ENCODE results near the gene TECR.
A peak's percentile ranks its signal among the peaks of the same experiment; 100 is the strongest.
"Not testable (repeated sequence)": the region's sequence is repeated elsewhere in the genome, so short reads cannot be mapped to it uniquely, and the experiment has no call there.

TECR gene

DNA sequence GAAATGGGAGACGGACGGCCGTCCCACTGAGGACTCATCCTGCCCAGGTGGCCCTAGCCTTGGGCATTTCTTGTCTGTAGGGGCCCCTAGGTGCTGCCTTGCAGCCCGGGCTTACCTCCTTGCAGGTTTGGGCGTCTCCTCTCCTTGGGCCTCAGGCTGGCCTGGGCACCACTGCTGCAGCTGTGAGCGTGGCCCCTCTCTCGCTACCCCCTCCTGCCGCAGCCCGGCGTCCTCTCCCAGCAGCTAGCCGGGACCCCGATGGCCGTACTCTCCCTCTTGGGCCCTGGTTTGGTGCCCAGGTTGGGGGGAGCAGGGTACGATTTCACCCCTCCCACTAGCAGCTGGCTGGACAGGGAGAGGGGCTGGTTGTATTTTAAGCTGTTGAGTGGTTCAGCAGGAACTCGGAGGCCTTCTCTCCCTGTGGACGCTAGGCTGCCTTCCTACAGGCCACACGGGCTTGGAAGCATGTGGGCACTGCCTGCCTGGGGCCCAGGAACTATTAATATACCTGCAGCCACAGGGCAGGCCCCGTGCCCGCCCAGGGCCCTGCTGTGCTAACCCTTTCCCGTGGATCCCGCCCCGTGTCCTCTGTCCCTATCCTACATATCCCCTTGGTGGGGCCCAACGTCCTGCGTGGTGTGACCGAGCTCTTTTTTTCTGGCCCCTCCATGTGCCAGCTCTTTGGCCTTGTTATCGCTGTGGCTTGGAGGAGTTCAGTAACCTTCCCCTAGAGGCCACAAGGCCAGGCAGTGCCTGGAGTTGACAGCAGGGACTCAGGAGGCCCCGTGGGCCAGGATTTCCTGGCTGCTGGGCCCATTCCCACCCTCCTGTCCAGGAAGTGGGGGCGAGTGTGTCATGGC, 30.8 kb downstream of the TECR start:
- no peak for DNase-seq (ENCODE audit: low read depth in 2 of 2, low spot score in 1 of 2)

DNA sequence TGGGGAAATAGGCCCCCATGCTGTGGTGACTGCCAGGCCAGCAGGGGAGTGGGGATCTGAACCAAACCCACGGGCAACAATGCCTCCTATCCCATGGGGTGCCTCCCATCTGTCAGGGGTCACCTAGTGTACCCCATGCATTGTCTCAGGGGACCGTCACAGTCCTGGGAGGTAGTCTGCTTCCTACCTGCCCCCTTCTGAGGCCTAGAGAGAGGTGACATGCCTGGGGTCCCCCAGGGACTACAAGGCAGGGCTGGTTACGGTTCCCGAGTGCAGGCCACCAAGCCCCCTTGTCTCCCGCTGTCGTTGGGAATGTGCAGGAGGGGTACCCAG, 31.3 kb downstream of the TECR start:
- DNase-seq (ENCODE audit: low read depth in 2 of 2, low spot score in 1 of 2) = no peak

DNA sequence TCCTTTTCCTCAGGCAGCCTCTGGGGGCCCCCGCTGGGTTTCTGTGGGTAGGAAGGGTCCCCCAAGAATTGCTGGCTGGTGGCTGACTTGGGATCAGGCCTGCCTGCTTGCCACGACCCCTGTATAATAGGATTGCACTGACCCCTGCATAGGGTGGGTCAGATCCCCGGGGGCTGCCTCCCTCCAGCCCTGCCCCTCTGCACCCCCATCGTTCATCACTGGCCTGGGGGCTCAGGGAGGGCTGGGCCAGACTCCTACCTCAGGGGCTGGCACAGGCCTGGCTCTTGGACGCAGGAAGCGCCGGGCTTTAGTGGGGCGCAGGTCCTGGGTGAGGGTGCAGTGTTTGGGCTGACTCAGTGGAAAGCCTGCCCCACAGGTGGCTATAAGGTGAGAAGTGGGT, 31.9 kb downstream of the TECR start:
- DNase-seq (ENCODE audit: low read depth in 2 of 2, low spot score in 1 of 2) = no peak

DNA sequence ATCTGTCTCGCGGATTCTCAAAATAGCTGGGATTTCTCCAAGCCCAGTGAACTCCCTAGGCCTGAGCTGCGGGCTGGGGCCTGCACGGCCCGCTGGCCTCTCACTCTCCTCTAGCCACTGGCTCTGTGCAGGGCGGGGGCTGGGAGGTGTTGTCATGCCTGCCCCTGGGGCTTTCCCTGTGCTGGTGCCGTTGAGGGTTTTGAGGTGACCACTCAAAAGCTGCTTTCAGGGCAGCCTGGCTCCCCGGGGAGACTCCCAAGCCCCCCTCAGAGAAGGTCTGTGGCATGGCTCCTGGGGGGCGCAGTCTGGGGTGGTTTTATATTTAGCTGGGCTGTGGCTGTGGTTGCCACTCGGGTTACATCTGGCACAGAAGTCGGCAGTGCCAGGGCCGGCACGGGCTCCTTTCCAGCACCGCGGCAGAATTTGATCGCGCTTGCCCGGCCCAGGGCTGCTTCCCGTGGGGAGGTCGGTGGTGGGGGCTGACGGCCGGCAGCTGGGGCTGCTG, 32.5 kb downstream of the TECR start:
- DNase-seq (ENCODE audit: low read depth in 2 of 2, low spot score in 1 of 2) = no peak

DNA sequence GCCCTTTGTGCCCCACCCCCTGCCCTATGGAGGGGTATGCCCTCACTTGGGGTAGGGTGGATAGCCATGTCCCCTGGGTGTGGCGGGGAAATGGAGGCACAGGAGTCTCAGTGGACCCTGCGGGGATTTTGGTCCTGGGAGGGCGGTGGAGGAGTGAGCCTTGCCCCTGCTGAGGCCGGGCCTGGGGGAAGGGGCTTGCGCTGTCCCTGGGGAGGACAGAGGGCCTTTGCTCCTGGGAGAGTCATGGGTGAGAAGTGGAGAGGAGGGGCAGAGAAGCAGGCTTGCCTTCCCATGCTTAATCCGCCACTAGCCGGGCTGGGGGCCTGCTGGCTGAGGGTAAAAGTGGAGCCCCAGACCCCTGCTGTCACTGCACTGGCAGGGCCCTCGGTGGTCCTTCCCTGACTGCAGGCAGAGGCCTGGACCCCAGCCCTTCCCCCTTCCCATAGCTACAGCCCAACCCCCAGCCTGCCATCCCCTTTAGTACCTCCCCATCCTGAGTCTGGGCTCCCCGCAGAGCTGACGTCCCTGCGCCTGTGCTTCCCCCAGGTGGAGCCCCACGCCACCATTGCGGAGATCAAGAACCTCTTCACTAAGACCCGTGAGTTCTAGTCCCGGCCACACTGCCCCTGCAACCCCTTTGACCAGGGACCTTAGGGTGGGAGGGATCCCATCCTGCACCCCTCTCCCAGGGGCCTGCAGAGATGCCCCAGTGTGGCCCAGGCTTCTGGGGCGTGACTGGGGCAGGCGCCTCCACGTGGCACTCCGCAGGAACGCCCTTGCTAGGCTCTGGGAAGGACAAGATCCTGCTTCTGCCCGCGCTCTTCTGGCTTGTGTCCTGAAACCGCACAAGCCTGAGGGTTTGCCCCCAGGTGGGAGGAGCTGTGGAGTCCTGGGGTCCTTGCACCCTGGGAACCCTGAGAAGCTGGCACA, 33.5 kb downstream of the TECR start:
- no peak for DNase-seq (ENCODE audit: low read depth in 2 of 2, low spot score in 1 of 2)

DNA sequence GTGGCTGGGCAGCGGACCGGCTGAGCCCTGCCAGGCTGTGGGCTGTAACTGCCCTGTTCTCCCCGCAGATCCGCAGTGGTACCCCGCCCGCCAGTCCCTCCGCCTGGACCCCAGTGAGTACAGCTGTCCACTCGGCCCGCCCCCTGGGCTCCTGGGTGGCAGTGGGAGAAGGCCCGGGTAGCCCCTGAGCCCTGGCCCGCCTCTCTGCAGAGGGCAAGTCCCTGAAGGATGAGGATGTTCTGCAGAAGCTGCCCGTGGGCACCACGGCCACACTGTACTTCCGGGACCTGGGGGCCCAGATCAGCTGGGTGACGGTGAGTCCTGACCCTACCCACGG, 34.2 kb downstream of the TECR start:
- no peak for DNase-seq (ENCODE audit: low read depth in 2 of 2, low spot score in 1 of 2)

DNA sequence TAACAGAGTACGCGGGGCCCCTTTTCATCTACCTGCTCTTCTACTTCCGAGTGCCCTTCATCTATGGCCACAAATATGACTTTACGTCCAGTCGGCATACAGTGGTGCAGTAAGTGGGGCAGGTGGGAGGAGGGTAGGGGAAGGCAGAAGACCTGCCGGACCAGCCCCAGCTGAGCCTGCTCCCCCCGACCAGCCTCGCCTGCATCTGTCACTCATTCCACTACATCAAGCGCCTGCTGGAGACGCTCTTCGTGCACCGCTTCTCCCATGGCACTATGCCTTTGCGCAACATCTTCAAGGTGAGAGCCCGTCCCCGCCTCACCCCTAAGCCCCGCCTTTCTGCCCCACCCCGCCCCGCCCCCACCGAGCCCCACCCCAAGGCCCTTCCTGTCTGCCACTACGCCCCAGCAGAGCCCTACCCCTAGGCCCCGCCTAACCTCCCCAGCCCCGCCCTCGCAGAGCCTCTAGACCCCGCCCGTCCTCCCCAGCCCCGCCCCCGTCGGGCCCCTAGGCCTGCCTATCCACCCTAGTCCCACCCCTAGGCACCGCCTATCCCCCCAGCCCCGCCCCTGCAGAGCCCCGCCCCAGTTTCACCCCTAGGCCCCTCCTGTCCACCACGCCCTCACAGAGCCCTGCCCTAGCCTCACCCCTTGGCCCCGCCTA, 34.7 kb downstream of the TECR start:
- DNase-seq (ENCODE audit: low read depth in 2 of 2, low spot score in 1 of 2) = no peak

DNA sequence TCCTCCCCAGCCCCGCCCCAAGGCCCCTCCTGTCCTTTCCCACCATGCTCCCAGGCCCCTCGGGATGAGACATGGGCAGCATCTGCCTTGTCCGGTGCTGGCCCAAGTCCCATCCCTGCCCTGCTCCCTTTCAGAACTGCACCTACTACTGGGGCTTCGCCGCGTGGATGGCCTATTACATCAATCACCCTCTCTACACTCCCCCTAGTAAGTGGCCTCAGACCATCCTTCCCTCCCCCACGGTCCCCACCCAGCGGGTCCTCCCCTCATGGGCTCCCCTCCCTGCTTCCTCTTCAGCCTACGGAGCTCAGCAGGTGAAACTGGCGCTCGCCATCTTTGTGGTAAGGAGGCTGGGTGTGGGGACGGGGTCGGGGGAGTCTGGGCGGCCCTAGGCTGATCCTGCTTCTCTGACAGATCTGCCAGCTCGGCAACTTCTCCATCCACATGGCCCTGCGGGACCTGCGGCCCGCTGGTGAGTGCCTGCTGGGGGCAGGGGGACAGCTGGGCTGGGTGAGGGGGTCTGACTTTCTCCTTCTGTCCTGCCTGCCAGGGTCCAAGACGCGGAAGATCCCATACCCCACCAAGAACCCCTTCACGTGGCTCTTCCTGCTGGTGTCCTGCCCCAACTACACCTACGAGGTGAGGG, 35.4 kb downstream of the TECR start:
- not testable (repeated sequence) for DNase-seq (ENCODE audit: low read depth in 2 of 2, low spot score in 1 of 2)

DNA sequence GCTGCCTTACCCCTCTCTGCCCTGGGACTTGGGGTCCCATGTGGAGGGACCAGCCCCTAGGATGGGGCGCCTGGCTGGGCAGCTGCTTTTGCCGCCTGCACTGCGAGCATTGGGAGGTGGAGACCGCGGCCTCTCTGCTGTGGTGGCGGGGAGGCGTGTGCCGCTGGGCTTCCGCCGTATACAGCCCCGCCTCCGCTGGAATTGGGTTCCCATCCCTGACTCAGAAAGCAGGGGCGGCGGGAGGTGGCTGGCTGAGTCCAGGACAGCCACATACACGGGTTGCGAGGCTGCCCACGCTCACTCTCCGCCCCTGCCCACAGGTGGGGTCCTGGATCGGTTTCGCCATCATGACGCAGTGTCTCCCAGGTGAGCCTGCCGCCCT, 35.9 kb downstream of the TECR start:
- no peak for DNase-seq (ENCODE audit: low read depth in 2 of 2, low spot score in 1 of 2)

DNA sequence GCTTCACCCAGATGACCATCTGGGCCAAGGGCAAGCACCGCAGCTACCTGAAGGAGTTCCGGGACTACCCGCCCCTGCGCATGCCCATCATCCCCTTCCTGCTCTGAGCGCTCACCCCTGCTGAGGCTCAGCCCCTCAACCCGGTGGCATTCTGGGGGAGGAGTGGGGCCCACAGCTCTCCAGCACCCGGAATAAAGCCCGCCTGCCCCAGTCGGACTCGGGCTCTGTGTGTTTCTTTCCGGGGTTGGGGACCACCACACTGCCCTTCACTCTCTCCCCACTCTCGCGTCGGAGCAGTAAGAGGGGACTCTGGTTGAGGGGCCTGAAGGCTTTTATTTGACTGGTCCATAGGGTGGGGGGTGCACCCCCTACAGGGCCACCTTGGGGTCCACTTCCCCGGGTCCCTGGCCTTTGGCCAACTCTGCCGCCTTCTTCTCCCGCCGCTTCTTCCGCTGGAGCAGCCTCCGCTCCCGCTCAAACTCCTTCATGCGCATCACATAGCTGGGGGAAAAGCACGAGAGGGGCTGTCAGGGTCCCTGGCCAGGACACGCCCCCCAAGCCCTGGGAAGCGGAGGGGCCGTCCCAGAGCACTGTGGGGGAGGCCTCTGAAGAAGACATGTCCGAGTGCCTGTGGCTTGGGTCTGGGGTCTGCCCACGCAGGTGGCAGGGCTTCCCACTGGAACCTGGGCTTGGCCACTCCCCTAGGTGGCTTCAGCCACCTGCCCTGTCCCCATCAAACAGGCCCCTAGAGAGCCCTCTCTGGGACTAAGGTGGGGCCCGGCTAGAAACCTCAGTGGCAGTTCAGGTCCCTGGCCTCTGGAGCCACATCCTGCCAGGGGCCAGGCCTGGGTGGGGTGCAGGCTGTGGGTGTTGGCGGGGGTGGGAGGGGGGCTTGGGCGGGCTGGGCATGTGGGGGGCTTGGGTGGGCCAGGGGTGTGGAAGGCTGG, 36.6 kb downstream of the TECR start:
- DNase-seq (ENCODE audit: low read depth in 2 of 2, low spot score in 1 of 2) = no peak

DNA sequence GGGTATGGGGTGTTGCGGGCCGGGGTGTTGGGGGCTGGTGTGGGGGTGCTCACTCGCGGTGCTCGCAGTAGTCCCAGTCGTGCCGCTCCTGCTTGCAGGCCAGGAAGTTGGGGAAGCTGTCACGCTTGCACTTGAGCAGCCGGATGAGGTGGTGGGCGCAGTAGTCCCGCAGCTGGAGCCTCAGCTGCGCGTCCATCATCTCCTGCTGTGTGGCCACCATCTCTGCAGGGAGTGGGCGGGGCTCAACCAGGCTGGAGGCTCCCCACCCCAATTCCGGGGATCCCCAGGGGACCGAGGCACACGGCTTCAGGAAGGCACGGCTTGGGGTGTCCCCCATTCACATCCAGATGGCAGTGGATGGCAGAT, 37.3 kb downstream of the TECR start:
- DNase-seq (ENCODE audit: low read depth in 2 of 2, low spot score in 1 of 2) = no peak

DNA sequence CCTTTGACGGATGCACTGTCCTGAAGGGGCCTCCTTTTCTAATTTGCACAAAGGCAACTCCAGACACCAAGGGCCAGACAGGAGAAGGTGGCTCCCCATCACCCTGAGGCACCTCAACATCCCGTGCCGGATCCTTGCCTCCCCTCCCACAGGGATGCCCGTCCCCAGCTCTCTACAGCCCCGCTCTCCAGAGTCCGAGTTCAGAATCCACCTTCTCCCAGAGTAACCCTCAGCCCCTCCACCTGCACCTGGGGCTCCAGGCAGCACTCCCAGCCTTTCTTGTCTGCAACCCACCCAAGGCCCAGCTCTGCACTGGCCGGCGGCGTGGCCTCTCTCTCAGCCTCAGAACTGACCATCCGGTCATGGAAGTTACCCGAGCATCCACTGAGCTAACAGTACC, 37.7 kb downstream of the TECR start:
- no peak for DNase-seq (ENCODE audit: low read depth in 2 of 2, low spot score in 1 of 2)

DNA sequence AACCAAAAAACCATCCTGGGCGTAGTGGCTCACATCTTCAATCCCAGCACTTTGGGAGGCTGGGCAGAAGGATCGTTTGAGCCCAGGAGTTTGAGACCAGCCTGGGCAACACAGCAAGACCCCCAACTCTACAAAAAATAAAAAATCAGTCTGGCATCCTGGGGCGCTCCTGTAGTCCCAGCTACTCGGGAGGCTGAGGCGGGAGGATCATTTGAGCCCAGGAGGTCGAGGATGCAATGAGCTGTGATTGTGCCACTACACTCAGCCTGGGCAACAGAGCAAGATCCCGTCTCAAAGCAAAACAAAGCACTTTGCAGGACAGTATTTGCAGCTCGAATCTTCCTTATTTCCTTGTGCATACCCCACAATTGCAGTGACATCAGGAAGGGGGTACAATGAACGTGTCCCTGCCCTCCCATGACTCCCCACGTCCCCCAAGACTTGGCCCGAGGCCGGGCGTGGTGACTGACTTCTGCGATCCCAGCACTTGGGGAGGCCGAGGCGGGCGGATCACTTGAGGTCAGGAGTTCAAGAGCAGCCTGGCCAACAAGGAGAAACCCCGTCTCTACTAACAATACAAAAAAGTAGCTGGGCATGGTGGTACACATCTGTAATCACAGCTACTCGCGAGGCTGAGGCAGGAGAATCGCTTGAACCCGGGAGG, 41.6 kb downstream of the TECR start:
- DNase-seq (ENCODE audit: low read depth in 2 of 2, low spot score in 1 of 2) = no peak

DNA sequence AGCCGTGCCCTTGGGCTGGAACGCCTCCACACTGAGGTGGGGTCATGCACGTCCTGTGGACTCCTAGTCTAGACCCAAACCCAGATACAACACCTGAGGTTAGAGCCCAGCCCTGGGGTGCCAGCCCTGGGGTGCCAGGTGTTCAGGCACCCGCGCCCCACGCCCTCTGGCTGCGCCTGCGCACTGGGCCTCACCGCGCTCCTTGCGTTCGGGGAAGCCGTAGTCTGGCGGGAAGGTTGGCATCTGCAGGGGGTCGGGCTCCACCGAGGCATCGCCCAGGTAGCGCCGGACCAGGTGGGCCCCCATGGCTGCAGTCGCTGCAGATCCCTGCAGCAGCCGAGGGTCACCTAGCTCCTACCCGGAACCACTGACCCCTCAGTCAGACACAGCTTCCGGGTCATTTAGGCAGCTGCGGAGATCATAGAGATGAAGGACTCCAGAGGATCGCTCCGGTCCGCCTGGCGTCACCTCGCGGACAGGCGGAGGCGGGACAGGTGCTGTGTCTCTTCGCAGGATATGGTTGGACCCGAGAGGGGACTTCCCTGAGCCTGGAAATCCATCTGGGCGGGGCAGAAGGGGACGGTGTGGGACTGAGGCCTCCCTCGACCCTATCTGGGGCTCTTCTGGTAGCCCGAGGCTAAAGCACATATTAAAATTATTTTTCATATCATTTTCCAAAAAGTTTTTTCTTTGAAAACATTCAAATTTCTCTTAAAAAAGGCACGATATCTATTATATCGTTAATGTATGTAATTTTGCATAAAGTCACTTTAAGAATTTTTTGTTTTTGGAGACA, 42.5 kb downstream of the TECR start, which contains the start of gene NDUFB7:
Gene NDUFB7, minus strand, starts transcription at position 372 of the 796 bp plus-strand sequence. Its CDS starts 66 bp downstream, at position 306.
- DNase-seq (ENCODE audit: low read depth in 2 of 2, low spot score in 1 of 2) = peak; percentile 59 to 75

DNA sequence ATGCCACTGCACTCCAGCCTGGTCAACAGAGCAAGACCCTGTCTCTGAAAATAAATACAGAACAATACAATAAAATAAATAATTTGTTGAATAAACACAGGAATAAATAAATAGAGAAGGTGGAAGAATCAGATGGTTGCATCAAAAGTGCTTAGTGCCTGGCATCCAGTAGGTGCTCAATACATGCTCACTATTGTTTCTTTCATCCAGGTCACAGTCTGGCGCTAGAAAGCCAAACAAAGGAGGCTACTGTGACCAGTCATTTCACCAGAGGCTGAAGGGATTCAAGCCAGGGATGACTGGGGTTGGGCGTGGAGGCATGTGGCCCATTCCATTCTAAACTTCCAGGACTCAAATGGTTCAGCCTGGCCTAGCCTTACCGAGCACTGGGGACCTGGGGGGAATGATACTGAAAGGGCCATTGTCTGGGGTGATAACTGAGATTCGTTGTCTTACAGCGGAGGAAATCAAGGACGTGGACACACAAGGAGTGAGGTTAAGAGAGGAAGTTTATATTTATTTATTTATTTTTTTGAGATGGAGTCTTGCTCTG, 46.1 kb downstream of the TECR start:
- no peak for DNase-seq (ENCODE audit: low read depth in 2 of 2, low spot score in 1 of 2)

DNA sequence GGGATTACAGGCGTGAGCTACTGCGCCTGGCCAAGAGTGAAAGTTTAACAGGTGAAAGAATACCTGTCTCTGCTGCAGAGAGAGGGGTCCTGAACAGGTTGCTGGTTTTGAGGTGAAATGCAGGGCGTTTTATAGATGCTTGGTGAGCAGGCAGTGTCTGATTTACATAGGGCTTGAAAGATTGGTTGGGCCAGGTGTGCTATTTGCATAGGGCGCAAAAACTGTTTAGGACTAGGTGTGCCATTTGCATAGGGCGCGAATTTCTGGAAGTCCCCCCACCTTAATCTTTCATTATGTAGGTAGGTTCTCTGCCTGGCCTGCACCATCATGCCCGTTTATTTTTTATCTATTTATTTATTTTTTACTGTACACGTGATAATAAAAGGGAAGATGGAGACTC, 47.0 kb downstream of the TECR start:
- no peak for DNase-seq (ENCODE audit: low read depth in 2 of 2, low spot score in 1 of 2)

DNA sequence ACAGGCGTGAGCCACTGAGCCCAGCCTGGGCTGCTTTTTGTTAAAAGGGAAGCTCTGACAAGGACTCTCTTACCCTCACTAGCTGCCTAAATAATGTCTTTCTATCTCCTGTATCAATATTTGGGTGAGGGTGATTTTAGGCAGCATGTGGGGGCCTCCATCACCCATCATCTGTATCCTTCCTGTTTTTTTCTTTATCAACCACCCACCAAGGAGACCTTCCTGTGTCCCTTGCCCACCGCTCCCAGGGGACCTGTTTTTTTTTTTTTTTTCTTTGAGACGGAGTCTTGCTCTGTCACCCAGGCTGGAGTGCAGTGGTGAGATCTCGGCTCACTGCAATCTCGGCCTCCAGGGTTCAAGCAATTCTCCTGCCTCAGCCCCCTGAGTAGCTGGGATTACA, 47.9 kb downstream of the TECR start:
- no peak for DNase-seq (ENCODE audit: low read depth in 2 of 2, low spot score in 1 of 2)

DNA sequence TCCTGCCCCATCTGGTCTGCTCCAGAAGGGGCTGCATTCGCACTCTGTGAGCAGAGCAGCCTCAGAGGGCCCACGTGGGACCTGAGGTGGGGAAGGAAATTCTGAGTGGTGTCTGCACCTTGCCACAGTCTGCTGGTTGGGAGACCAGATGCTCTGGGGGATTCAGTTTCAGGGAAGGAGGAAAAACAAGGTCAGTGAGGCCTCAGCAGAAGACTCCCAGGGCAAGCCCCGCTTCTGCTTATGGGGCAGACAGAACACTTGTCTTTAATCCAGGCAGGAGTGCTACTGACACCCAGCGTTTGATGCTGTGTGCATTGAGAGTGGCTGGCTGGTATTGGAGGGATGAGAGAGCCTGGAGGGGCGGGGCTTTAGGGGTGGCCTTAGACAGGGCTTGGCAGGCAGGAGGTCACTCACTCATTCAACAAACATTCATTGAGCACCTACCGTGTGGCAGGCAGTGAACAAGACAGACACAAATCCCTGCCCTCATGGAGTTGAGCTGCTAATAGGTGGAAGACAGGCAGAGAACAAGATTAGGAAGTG, 48.6 kb downstream of the TECR start:
- no peak for DNase-seq (ENCODE audit: low read depth in 2 of 2, low spot score in 1 of 2)

All from stimulated activated CD8-positive, alpha-beta memory T cell treated with anti-CD3 and anti-CD28 coated beads, Interleukin-4, amount 100 ng/mL, for 1 hour (primary cell).